ENCODE measurements around the gene IL18R1. TPM values are rescaled to one million over a fixed set of nuclear protein-coding genes. Genes with fewer than 3 reads are reported as not detected.

IL18R1 gene
- total RNA-seq, 1 donor from 2014 or later, result 68.2 TPM

Other genes starting within 250 kb of the IL18R1 start
- gene IL1R1, start 213.1 kb upstream of the IL18R1 start, total RNA-seq, result 0.48 and 0.52 TPM in 2 replicates
- not detected in 2 replicates for gene IL1RL2, start 168.8 kb upstream of the IL18R1 start, total RNA-seq
- gene IL1RL1, start 44.2 kb upstream of the IL18R1 start, total RNA-seq, result 10.7 and 11.1 TPM in 2 replicates
- gene IL18RAP, start 67.4 kb downstream of the IL18R1 start, total RNA-seq, result 6.0 and 6.8 TPM in 2 replicates
- 0.09 TPM in 2 replicates for gene SLC9A4, start 117.4 kb downstream of the IL18R1 start, total RNA-seq

All from activated T-helper 2 cell treated with anti-CD3 and anti-CD28 coated beads, Interferon-gamma antibody, Interleukin-2, Interleukin-4, amounts not matched to agents 10 μg/mL and 5 μg/mL and 100 μg/mL, durations not matched to agents 14 hours and 24 hours and 36 hours (primary cell).